Right hindlimb (tissue), 1 donor: ENCODE measurements around the gene MRPL46.
"Not testable (repeated sequence)": the region's sequence is repeated elsewhere in the genome, so short reads cannot be mapped to it uniquely, and the experiment has no call there.

Experiments
- DNase-seq: peaks from one replicate; pipeline ENCODE4 v3.0.0-alpha.2; 2018

Gene MRPL46

DNA sequence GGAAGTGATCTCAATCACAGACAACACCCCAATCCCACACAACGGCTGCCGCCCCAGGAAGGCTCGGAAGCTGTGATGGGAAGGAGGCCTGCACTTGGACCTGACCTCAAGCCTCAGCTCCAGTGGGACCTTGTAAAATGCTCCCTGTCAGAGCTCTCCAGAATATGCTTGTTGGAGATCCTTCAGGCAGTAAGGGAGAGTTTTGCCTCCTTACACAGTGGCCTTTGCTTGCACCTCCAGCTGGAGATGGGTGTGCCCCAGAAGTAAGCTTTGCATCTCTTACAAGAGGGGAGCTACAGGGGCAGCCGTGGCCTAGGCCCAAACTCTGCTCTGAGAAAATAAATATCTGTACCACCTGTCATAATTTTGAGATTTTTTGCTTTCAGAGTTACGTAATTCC lies 10.7 kb upstream of the MRPL46 start:
- DNase-seq = no peak

DNA sequence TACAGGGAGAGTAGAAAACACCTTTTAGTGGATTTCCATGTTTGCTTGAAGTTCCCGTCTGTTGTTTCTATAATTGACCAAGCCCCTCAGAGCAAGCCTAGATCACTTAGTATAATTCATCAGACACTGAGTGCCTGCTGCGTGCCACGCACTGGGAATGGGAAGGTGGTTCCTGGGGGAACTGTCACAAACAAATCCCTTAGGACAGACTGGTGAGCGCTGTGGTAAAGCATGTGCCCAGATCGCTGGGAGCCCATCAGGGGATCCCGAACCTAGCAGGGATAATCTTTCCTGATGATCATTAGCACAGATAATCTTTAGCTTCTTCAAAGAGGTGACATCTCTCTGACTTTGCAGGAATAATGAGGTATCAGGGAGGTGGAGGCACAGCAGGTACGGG lies 9.9 kb upstream of the MRPL46 start:
- no peak for DNase-seq

DNA sequence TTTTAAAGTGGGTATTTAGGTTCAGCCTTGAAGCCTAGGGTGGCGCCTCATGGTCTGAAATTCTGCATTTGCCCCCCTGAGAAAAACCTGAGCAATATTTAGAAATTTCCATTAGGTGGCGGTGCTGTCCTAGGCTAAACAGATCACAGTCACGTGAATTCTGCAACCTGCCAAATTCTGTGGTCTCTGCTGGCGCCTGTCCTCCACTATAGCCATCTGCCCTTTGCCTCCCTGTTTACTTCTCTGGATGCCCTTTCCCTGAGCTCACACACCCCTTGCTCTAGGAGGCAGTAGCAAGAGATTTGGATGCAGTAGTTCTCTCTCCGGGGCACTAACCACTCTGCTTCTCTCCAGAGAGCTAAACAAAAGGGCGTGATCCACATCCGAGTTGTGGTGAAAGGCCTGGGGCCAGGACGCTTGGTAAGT lies 9.5 kb upstream of the MRPL46 start:
- peak; percentile 34 for DNase-seq

DNA sequence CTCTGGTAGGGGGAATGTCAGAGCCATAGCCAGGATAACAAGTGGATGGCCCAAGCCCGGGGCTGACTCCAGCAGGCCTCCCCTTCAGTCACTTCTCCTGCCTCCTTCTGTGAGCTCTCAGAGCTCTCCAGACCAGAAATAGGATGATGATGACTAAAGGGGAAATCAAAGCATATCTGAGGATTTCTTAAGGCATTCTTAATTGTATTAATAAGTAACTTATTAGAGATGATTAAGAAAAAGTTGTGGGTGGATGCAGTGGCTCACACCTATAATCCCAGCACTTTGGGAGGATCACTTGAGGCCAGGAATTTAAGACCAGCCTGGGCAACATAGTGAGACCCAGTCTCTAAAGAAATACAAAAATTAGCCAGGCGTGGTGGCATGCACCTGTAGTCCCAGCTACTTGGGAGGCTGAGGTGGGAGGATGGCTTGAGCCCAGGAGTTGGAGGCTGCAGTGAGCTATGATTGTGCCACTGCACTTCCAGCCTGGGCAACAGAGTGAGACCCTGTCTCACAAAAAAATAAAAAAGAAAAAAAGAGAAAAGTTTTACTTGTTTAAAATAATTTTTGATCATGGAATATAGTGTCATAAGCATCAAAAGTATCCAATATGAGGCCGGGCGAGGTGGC lies 6.6 kb upstream of the MRPL46 start:
- not testable (repeated sequence) for DNase-seq

DNA sequence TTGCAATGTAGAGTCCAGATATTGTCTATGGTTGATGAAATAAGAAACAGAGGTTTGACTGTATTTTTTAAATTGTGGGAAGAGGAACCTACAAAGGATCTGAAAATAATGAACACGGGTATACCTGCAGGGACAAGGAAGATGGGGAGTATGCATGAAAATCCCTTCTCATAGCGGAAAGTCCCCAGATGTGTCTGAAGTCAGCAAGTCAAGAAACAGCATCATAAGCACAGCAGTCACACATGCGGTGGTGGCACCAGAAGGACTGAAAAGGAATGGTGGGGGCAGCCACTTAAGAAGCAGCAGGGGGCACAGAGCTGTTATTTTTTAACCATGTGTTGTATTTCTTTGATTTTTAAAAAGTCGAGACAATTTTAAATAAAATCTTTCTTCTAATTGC lies 5.0 kb upstream of the MRPL46 start:
- DNase-seq = no peak

DNA sequence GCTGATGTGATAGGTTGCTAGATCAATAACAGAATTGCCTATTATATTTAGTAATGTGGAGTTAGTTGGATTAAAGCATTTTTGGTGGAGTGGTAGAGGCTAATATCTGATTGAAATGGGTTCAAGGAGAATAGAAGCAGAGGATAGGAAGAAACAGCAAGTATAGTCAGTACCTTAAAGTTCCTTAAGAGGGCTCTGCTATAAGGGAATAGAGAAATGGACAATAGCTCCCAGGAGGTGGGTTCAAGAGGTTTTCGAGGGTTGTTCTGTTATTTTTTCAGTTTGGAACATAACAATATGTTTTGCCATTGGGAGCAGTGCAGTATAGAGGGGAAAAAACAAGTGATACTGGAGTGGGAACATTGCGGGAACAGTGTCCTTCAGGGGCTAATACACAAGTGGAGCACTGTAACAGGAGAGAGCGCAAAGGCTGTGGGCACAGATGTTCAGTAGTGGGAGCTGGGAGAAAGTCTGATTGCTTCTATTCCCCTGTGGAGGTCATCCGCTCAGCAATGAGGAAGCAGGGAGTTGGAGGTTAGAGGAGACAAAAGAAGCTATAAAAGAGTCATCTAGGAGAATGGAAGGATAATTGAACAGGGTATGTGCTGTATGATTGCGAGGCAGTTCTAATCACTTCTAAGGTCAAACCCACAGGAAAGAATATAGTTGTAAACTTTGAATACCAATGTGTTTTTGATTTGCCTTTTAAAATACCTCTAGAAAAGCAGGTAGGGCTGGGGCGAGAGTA lies 3.6 kb upstream of the MRPL46 start:
- DNase-seq = no peak

DNA sequence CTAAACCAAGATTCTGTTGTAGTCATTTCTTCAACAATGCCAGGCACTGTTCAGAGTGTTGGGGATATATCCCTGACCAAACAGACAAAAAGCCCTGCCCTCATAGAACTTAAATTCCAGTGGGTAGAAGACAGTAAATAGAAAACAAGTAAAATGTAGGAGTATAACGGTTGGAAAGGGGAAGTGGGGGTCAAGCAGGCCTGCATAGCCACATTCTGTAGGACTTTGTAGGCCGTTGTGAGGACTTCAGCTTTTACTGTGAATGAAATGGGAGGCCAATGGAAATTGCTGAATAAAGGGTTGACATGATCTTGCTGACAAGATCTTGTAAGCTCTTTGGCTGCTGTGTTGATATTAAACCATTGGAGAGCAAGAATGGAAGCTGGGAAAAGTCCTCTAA lies 2.1 kb upstream of the MRPL46 start:
- DNase-seq = no peak

DNA sequence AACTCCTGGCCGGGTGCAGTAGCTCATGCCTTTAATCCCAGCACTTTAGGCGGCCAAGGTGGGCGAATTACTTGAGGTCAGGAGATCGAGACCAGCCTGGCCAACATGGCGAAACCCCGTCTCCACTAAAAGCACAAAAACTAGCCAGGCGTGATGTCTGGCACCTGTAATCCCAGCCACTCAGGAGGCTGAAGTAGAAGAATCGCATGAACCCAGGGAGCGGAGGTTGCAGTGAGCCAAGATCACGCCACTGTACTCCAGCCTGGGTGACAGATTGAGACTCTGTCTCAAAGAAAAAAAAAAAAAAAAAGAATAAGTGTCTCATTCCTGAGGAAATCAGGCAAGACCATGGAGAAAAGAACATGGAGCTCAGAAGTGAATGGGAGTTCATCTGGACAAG lies 1.5 kb upstream of the MRPL46 start:
- not testable (repeated sequence) for DNase-seq

DNA sequence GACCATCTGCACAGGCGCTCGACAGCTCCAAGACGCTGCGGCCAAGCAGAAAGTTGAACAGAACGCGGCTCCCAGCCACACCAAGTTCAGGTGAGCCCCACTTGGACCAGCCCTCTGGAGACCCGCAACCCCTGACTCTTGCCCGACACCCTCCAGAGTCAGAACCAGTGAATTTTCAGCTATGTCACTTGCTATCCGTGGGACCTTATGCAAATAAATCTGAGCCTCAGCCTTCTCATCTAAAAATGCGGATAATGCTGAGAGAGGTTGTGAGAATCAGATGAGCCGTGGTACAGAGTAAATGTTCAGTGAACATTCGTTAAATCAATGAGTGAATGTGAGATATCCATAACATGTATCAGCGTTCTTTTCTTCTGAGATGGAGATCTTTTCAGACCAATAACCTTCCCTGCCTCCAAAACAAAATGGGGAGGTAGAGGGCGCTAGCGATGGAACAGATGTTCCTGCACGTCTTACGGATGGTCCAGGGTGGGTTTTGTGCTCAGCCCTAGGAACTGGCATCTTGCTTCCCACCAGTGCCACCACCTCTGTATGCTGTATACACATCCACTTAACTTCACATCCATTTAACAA lies 844 bp upstream of the MRPL46 start:
- DNase-seq = no peak

DNA sequence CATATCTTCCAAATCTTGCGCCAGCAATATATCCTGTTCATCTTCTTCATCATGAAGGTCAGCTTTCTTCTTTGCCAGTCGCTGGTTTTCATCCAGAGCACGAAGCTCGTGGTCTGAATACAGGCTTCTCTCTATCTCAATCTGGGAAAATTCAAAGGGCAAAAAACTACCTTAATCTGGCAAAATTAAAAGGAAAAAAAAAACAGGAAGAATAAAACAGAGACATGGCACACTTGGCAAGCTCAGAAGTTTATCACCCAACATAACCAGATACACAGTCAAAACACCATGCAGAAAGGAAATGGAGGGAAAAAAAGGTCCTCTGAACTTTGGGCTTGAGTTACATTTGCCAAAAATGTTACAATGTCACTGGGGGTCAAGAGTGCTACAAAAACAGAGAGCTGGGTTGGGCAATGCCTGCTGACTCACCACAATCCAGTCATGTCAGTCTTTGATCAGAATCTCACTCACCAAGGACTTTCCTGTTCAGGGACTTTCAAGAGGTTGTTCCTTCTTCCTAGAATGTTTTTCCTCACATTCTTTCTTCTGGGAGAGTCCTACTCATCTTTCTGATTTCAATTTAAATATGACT lies 1.5 kb downstream of the MRPL46 start:
- no peak for DNase-seq

DNA sequence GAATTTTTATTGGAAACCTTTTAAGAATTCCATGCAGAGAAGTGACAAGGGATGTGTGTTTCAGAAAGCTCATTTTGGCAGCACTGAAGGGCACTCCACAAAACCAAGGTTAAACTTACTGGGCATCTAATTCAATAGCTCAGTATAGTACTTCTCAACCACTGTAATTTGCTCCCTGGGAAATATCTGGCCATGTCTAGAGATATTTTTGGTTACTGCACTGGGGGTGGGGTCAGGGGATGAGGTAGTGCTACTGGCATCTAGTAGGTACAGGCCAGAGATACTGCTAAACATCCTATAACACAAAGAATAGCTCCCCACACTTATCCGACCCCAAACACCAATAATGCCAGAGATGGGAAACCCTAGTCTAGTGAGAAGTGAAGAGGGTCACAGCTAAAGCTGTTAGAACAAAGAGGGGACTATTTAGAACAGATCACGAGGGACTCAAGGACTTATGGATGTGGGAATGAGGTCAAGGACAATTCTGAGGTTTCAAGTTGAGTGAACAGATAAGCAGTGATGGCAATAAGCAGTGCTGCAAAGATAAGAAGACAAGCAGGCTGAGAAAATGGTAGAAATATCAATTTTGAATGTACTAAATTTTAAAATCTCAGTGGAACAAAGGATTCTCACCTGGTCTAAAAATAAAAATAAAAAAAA lies 3.2 kb downstream of the MRPL46 start:
- DNase-seq = no peak

DNA sequence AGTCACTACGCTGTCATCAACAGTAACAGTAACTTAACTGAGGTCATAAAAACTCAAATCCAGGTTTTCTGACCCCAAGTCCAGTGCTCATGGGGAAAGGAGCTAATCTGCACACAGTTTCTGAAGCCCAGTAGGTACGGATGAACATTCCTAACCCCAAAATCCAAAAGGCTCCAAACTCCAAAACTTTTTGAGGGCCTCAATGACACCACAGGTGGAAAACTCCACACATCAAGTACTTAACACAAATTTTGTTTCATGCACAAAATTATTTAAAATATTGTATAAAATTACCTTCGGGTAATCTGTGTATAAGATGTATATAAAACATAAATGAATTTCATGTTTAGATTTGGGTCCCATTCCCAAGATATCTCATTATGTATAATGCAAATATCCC lies 10.5 kb downstream of the MRPL46 start:
- no peak for DNase-seq

DNA sequence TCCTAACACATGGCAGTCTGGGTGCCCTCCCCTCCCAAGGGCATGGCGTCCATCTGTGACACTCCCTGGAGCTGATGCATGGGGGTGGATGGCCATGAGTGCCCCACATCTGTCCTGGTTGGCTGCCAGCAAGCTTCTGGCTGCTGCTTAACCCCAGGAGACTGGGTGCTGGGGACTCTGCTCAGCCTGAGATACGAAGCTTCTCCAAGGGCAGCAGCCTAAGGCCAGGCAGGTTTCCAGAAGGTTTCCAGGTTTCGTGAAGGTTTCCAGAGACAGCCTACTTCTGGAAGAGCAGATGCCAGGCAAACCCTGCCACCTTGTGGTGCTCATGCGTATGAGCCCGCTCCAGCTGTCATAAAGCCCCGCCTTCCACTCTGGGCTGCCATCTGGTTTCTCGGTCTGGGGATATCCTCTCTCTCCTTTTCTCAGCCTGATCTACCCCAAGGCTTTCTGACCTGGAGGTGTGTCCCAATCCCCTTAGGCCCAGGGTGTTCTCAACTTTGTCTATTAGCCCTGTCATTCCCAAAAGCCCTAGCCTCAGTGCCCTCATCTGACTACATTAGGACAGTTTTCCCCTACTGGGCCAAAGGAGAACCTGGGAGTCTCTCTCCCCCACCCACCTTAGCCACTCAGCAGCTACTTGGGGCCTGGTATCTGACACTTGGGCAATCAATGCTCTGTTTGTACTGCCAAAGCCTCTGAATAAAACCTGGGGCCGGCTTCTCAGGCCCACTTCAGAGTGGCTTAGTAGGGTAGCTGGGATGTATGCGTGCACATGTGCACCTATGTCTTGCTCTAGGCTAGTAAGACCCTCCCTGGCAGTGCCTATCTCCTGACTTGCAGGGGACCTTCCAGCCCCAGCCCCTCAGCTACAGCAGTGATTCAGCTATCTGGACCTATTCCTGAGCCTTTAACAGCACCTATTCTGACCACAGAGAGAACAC lies 12.0 kb downstream of the MRPL46 start:
- peak; percentile 68 for DNase-seq

DNA sequence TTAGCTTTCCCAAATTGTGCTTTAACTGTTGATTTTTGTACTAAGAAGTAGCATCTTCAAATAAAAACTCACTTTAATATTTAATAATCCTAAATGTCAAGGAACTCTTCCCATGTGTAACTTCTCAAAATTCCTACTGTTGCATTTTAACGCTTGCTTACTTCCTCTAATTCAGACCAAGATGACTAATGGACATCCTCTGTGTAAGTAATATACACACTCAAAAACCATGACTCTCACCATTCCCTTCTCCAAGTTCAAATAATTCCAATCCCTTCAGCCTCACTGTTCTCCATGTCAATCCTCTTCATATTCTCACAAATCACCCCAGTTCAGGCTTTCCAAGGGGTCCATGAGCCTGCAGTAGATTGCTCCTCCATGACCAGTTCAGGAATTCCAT lies 13.0 kb downstream of the MRPL46 start:
- no peak for DNase-seq

DNA sequence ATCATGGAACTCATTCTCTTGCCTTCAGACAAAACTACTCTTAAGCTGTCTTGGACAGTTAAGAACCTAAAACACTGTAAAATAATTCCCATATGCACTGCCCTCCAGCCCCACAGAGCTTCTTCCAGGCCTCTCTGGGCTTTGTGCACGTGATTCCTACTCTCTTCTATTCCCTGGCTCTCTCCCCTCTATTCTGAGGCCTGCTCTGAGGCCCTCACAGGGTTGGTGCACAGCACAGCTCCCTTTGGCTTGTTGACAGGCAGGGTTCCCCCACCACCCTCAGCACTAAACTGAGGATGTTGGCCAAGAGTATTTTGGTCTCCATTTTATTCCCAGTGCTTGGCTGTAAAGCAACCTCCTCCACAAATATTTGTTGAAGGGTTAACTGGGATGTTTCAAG lies 13.5 kb downstream of the MRPL46 start:
- DNase-seq = no peak

DNA sequence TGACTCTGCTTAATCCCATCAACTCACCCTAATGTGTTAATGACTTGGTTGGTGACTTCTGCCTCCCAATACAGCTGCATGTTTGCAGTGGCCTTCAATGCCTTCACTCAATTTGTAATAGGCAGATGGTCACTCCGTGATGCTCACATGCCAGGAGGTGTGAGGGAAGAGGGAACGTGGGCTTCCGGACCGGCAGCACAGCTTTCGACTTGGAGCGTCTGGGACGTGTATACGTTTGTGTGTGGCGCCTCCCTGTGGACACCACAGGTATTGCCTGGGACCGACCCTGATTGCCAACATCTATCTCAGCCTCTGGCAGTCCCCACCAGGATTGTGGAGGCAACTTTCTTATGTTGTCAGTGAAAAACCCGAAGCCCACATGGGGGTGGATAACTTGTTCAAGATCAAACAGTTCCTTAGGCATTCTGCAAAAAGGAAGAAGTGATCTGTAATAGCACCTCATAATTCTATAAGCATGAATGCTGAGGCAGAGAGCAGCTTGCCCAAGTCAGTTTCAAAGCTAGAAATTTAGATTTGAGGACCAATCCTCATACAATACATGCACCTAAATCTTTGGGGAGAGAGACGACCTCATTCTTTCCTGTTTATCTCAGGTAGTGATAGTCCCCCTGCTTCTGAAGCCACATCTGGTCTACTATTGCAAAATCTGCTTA lies 16.9 kb downstream of the MRPL46 start:
- DNase-seq = peak; percentile 61

DNA sequence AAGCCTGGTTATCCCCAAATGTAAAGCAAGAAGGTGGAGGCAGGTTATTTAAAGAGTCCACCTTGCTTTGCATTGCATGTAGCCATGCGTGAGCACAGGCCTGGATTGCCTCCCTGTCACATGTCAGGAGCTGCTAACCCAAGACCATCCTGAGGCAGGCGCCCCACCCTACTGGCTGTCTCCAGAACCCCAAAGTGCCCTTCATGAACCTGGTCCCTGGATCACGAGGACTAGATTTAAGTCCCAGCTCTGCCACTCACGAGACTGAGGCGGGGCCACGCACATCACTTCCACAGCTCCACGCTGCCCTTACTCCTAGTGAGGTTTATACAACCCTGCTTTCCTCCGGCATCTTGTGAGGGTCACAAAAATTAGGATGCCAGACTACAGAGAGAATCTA lies 17.6 kb downstream of the MRPL46 start:
- no peak for DNase-seq

DNA sequence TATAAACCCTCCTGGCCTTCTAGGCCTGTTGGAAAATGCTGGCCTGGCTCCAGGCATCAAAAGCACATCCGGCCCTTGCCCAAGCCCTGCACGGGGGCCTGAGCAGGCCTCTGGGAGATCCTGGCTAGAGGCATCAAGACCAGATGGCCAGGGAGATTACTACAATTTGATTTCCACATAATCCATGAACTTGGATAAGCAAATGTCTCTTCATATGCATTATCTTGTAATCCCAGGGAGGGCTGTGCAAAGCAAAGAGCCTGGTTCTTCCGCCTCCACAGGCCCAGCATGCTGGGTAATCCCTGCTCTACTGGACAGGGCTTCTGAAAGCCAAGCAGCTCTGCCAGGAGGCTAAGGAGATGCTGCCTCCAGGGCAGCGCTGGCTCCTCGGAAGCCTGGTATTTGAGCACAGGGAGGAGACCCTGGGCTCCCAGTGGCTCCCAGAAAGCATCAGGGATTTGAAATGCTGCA lies 18.2 kb downstream of the MRPL46 start:
- no peak for DNase-seq

DNA sequence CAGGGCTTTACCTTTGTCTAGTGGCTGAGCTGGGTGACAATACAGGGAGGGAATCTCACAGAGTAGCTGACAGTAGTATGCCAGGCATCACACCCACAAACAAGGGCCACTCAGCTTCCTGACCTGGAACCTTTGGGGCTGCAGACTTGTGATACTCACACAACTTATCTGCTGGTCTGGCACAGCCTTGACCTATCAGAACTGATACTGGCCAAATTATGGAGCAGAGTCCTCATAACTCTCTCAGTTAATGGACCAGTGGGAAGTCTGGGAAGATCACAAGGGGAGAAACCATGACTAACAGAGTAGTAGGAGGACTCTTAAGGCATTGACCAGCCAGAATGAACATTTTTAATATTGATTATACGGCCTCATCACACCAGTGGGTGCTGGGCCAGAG lies 19.4 kb downstream of the MRPL46 start:
- DNase-seq = no peak

DNA sequence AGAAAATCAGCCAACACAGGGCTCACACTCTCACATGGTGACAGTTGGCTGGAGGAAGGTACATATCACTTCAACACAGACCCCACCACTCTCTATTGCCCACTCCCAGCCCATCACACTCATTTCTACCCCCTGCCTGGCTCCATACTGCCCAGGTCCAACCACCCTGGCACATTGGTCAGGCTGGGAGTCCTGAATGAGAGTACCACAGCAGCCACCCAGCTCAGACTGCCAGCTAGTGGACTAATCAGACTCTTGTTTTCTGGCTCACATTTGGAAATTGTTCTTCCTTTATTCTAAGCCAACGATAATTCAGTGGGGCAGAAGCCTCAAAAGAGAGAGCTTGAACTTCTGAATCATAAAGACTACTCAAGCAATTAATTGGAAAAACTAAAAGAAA lies 20.0 kb downstream of the MRPL46 start:
- no peak for DNase-seq

DNA sequence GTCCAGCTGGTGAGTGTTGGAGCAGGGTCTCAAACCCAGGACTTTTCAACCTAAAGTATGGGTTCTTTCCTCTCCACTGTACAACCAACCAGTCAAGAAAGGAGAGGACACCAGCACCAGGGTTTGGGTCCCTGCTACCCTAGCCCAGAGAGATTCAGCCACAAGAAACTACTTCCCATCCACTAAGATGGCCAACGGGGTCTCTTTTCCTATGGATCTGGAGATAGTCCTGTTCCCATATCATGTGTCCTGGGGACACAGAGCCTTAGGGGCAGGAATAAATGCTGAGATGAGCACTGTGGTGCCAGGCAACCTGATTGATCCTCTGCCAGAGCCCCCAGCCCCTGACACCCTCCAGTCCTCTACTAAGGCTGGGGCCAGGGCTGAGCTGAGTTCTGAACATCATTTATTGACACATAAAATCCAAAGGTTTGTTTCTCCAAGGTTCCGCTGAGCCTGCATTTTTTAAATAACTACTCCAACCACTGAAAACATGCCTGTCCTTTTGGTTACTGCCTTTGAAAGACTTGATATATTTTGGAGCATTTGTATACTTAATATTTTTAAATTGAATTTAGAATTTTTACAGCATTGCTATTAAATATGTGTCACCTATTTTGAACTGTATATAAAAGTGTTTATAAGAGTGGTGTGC lies 26.0 kb downstream of the MRPL46 start:
- DNase-seq = no peak
